MM.1S (cell line): Measurements from ENCODE around the gene BCAR1.

Experiments
- CTCF ChIP-seq: fragments of 300-600 bp; sonication (generic); IDR thresholded peaks from 2 replicates; pipeline ENCODE4 v1.5.1; 2016; ENCODE audit warnings: antibody characterized with exemption, low read length, mixed read lengths
- EZH2 ChIP-seq: fragments of 300-600 bp; sonication (generic); optimal IDR thresholded peaks from 2 replicates; pipeline ENCODE3; 2017; ENCODE audit warnings: low read depth, mild to moderate bottlenecking, antibody characterized with exemption, low read length, mixed read lengths

- TF ChIP-seq CTCF = no peak
- no peak for TF ChIP-seq EZH2
Observed at GRCh38 chr16:75247249-75247648, 4.2 kb downstream of the BCAR1 start.
